DND-41 (cell line): Measurements from ENCODE around the gene FGF12.

Experiments
- ATAC-seq: fragments of 200-7000 bp; cut with Tn5 transposase; 3 replicates; pipeline ENCODE4 v1.9.1; 2021; ENCODE audit warnings: low read depth; ENCODE audit not compliant: insufficient read depth
- DNase-seq: peaks from one replicate; pipeline ENCODE4 v3.0.0-alpha.2; 2020
- H2AFZ ChIP-seq: 2 replicates; pipeline ENCODE4 v1.6.0; 2012; ENCODE audit warnings: low read depth, low read length
- H3K27ac ChIP-seq: 2 replicates; pipeline ENCODE4 v1.5.1; 2012; ENCODE audit warnings: low read length, inconsistent platforms
- H3K27me3 ChIP-seq: fragments of 200-600 bp; sonication (generic); 2 replicates; pipeline ENCODE4 v1.6.0; 2012; ENCODE audit warnings: low read length, mild to moderate bottlenecking, inconsistent platforms; ENCODE audit not compliant: insufficient read depth, poor library complexity
- H3K36me3 ChIP-seq: 2 replicates; pipeline ENCODE4 v1.5.1; 2012; ENCODE audit warnings: low read length, inconsistent platforms; ENCODE audit not compliant: insufficient read depth
- H3K4me1 ChIP-seq: 2 replicates; pipeline ENCODE4 v1.5.1; 2012; ENCODE audit warnings: mild to moderate bottlenecking, low read length; ENCODE audit not compliant: insufficient read depth
- H3K4me2 ChIP-seq: 2 replicates; pipeline ENCODE4 v1.6.0; 2012; ENCODE audit warnings: mild to moderate bottlenecking, moderate library complexity, low read length, inconsistent platforms; ENCODE audit not compliant: insufficient read depth
- H3K4me3 ChIP-seq, 2 experiments: fragments of 200-600 bp in 1 of 2; shearing (Covaris generic) in 1 of 2; 2 replicates each; pipeline ENCODE4 v1.5.1; 2012 to 2016; ENCODE audit warnings: inconsistent platforms in 2 of 2, low read length in 2 of 2, mild to moderate bottlenecking in 2 of 2, low read depth in 1 of 2, moderate library complexity in 1 of 2
- H3K79me2 ChIP-seq: 2 replicates; pipeline ENCODE4 v1.6.0; 2012; ENCODE audit warnings: low read length, inconsistent platforms; ENCODE audit not compliant: insufficient read depth
- H3K9ac ChIP-seq: 2 replicates; pipeline ENCODE4 v1.6.0; 2012; ENCODE audit warnings: low read depth, mild to moderate bottlenecking, inconsistent platforms, low read length, moderate library complexity
- H3K9me3 ChIP-seq: 2 replicates; pipeline ENCODE4 v1.5.1; 2012; ENCODE audit warnings: low read length, moderate library complexity, mild to moderate bottlenecking, inconsistent platforms; ENCODE audit not compliant: insufficient read depth, severe bottlenecking
- H4K20me1 ChIP-seq: 2 replicates; pipeline ENCODE4 v1.6.0; 2012; ENCODE audit warnings: low read length; ENCODE audit not compliant: insufficient read depth
- EZH2 ChIP-seq: IDR thresholded peaks from 3 replicates; pipeline ENCODE4 v1.6.1; 2012; ENCODE audit warnings: borderline replicate concordance, low read depth, mild to moderate bottlenecking, moderate library complexity, low read length, inconsistent platforms; ENCODE audit not compliant: severe bottlenecking
- TF ChIP-seq, protein P1 (sequence below): IDR thresholded peaks from 2 replicates; pipeline ENCODE4 v1.5.1; 2012; ENCODE audit warnings: borderline replicate concordance, low read length, moderate library complexity, mild to moderate bottlenecking; ENCODE audit not compliant: poor library complexity, severe bottlenecking; ENCODE audit errors: extremely low read depth

FGF12 gene

GRCh38 chr3:192174283-192174682 lies 553.1 kb downstream of the FGF12 start:
- Histone ChIP-seq H3K4me1 (no peaks in the 10 kb centered on the region), H3K9me3 (no peaks in the 10 kb centered on the region), H3K79me2 (no peaks in the 10 kb centered on the region), H4K20me1 (no peaks in the 10 kb centered on the region), H3K36me3 (no peaks in the 10 kb centered on the region), H2AFZ (no peak overlapping the region), H3K4me3 (no peak overlapping the region), H3K27me3 (no peaks in the 10 kb centered on the region), H3K4me2 (no peak overlapping the region), H3K27ac (no peak overlapping the region), H3K9ac (no peak overlapping the region)
- ATAC-seq = no peak
- DNase-seq = no peak
- no peak for TF ChIP-seq EZH2
- TF ChIP-seq, protein P1, sequence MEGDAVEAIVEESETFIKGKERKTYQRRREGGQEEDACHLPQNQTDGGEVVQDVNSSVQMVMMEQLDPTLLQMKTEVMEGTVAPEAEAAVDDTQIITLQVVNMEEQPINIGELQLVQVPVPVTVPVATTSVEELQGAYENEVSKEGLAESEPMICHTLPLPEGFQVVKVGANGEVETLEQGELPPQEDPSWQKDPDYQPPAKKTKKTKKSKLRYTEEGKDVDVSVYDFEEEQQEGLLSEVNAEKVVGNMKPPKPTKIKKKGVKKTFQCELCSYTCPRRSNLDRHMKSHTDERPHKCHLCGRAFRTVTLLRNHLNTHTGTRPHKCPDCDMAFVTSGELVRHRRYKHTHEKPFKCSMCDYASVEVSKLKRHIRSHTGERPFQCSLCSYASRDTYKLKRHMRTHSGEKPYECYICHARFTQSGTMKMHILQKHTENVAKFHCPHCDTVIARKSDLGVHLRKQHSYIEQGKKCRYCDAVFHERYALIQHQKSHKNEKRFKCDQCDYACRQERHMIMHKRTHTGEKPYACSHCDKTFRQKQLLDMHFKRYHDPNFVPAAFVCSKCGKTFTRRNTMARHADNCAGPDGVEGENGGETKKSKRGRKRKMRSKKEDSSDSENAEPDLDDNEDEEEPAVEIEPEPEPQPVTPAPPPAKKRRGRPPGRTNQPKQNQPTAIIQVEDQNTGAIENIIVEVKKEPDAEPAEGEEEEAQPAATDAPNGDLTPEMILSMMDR = no peak

- no peaks in the 10 kb centered on the region for H4K20me1 ChIP-seq
- H2AFZ ChIP-seq = no peak overlapping the region
- H3K27ac ChIP-seq = no peak overlapping the region
- H3K36me3 ChIP-seq = no peaks in the 10 kb centered on the region
- DNase-seq (no peak), ATAC-seq (no peak)
- no peaks in the 10 kb centered on the region for H3K9me3 ChIP-seq
- no peaks in the 10 kb centered on the region for H3K4me1 ChIP-seq
- no peak overlapping the region for H3K9ac ChIP-seq
- TF ChIP-seq, protein P1 = no peak
- TF ChIP-seq EZH2 = no peak
- no peak overlapping the region for H3K4me2 ChIP-seq
- no peaks in the 10 kb centered on the region for H3K27me3 ChIP-seq
- no peaks in the 10 kb centered on the region for H3K79me2 ChIP-seq
- no peak overlapping the region for H3K4me3 ChIP-seq
These were observed 556.1 kb downstream of the FGF12 start for GRCh38 chr3:192171213-192171612.

- ATAC-seq (no peak), DNase-seq (no peak)
- H3K4me2 ChIP-seq = no peak overlapping the region
- H3K9ac ChIP-seq = no peak overlapping the region
- H3K27me3 ChIP-seq = no peaks in the 10 kb centered on the region
- no peak for TF ChIP-seq EZH2
- TF ChIP-seq, protein P1 = no peak
- H2AFZ ChIP-seq = no peak overlapping the region
- no peak overlapping the region for H3K27ac ChIP-seq
- H3K9me3 ChIP-seq = no peaks in the 10 kb centered on the region
- H3K4me3 ChIP-seq = no peak overlapping the region
- no peaks in the 10 kb centered on the region for H4K20me1 ChIP-seq
- H3K36me3 ChIP-seq = no peaks in the 10 kb centered on the region
- no peaks in the 10 kb centered on the region for H3K79me2 ChIP-seq
- no peaks in the 10 kb centered on the region for H3K4me1 ChIP-seq
These were observed 556.7 kb downstream of the FGF12 start for GRCh38 chr3:192170659-192171058.

- Histone ChIP-seq H3K79me2 (no peaks in the 10 kb centered on the region), H3K36me3 (no peaks in the 10 kb centered on the region), H3K27ac (no peak overlapping the region), H3K27me3 (no peaks in the 10 kb centered on the region), H3K9ac (no peak overlapping the region), H3K9me3 (no peaks in the 10 kb centered on the region), H3K4me3 (no peak overlapping the region), H3K4me1 (no peaks in the 10 kb centered on the region), H4K20me1 (no peaks in the 10 kb centered on the region), H3K4me2 (no peak overlapping the region), H2AFZ (no peak overlapping the region)
- DNase-seq (no peak), ATAC-seq (no peak)
- TF ChIP-seq, protein P1 = no peak
- no peak for TF ChIP-seq EZH2
These were observed 557.3 kb downstream of the FGF12 start for GRCh38 chr3:192170031-192170430.
